Activated naive CD4-positive, alpha-beta T cell treated with anti-CD3 and anti-CD28 coated beads, Interleukin-2, amount 50 U/mL, for 24 hours (primary cell): Measurements from ENCODE around the gene CDC14B.

ENCODE experiments used
- H3K27ac Mint-ChIP-seq: one replicate; pipeline ENCODE4 v1.8.0; 2021; ENCODE audit warnings: mild to moderate bottlenecking, mixed read lengths
- H3K27me3 Mint-ChIP-seq: one replicate; pipeline ENCODE4 v1.8.0; 2021; ENCODE audit warnings: mixed read lengths
- H3K36me3 Mint-ChIP-seq: one replicate; pipeline ENCODE4 v1.8.0; 2021; ENCODE audit warnings: mixed read lengths
- H3K4me1 Mint-ChIP-seq: one replicate; pipeline ENCODE4 v1.8.0; 2021; ENCODE audit warnings: mixed read lengths
- H3K4me3 Mint-ChIP-seq: one replicate; pipeline ENCODE4 v1.8.0; 2021; ENCODE audit warnings: mild to moderate bottlenecking, mixed read lengths
- H3K9me3 Mint-ChIP-seq: one replicate; pipeline ENCODE4 v1.8.0; 2021; ENCODE audit warnings: mixed read lengths

The CDC14B gene

GRCh38 chr9:96494215-96494800, 125.3 kb downstream of the CDC14B start:
- H3K27ac Mint-ChIP-seq = no peak overlapping the region
- H3K9me3 Mint-ChIP-seq = no peaks in the 10 kb centered on the region
- no peaks in the 10 kb centered on the region for H3K27me3 Mint-ChIP-seq
- peaks cover 8% of the 10 kb centered on the region for H3K4me1 Mint-ChIP-seq
- H3K4me3 Mint-ChIP-seq = no peak overlapping the region
- H3K36me3 Mint-ChIP-seq = peaks cover 5% of the 10 kb centered on the region

GRCh38 chr9:96493757-96494156, 125.9 kb downstream of the CDC14B start:
- Mint-ChIP-seq H3K36me3 (peaks cover 5% of the 10 kb centered on the region), H3K27me3 (no peaks in the 10 kb centered on the region), H3K4me1 (peaks cover 8% of the 10 kb centered on the region), H3K9me3 (no peaks in the 10 kb centered on the region), H3K27ac (no peak overlapping the region), H3K4me3 (no peak overlapping the region)

- Mint-ChIP-seq H3K27me3 (no peaks in the 10 kb centered on the region), H3K36me3 (peaks cover 5% of the 10 kb centered on the region), H3K9me3 (no peaks in the 10 kb centered on the region), H3K4me3 (no peak overlapping the region), H3K4me1 (peaks cover 8% of the 10 kb centered on the region), H3K27ac (no peak overlapping the region)
Measured at GRCh38 chr9:96492993-96493531, 126.6 kb downstream of the CDC14B start.

- no peak overlapping the region for H3K4me3 Mint-ChIP-seq
- H3K4me1 Mint-ChIP-seq = peaks cover 8% of the 10 kb centered on the region
- no peaks in the 10 kb centered on the region for H3K9me3 Mint-ChIP-seq
- peaks cover 9% of the 10 kb centered on the region for H3K36me3 Mint-ChIP-seq
- peak overlapping the region; percentile 95 for H3K27ac Mint-ChIP-seq
- no peaks in the 10 kb centered on the region for H3K27me3 Mint-ChIP-seq
Measured at GRCh38 chr9:96491880-96492525, 127.6 kb downstream of the CDC14B start.

- Mint-ChIP-seq H3K4me3 (no peak overlapping the region), H3K9me3 (no peaks in the 10 kb centered on the region), H3K27ac (peak overlapping the region; percentile 95), H3K4me1 (peaks cover 8% of the 10 kb centered on the region), H3K27me3 (no peaks in the 10 kb centered on the region), H3K36me3 (peaks cover 9% of the 10 kb centered on the region)
Measured at GRCh38 chr9:96491079-96491879, 128.4 kb downstream of the CDC14B start.

GRCh38 chr9:96490534-96491078, 129.0 kb downstream of the CDC14B start:
- Mint-ChIP-seq H3K27me3 (no peaks in the 10 kb centered on the region), H3K27ac (no peak overlapping the region), H3K4me3 (no peak overlapping the region), H3K9me3 (no peaks in the 10 kb centered on the region), H3K36me3 (peaks cover 9% of the 10 kb centered on the region), H3K4me1 (peaks cover 8% of the 10 kb centered on the region)

GRCh38 chr9:96489482-96489979, 130.1 kb downstream of the CDC14B start:
- Mint-ChIP-seq H3K4me1 (peaks cover 8% of the 10 kb centered on the region), H3K9me3 (no peaks in the 10 kb centered on the region), H3K27ac (peak overlapping the region; percentile 66), H3K4me3 (no peak overlapping the region), H3K36me3 (peaks cover 9% of the 10 kb centered on the region), H3K27me3 (no peaks in the 10 kb centered on the region)

- H3K27me3 Mint-ChIP-seq = no peaks in the 10 kb centered on the region
- H3K4me1 Mint-ChIP-seq = peaks cover 11% of the 10 kb centered on the region
- no peaks in the 10 kb centered on the region for H3K9me3 Mint-ChIP-seq
- no peak overlapping the region for H3K4me3 Mint-ChIP-seq
- H3K36me3 Mint-ChIP-seq = peaks cover 11% of the 10 kb centered on the region
- no peak overlapping the region for H3K27ac Mint-ChIP-seq
Measured at GRCh38 chr9:96487949-96488348, 131.7 kb downstream of the CDC14B start.

GRCh38 chr9:96487029-96487396, 132.6 kb downstream of the CDC14B start:
- Mint-ChIP-seq H3K27me3 (no peaks in the 10 kb centered on the region), H3K27ac (peak overlapping the region; percentile 55), H3K4me1 (peaks cover 11% of the 10 kb centered on the region), H3K36me3 (peaks cover 15% of the 10 kb centered on the region), H3K9me3 (no peaks in the 10 kb centered on the region), H3K4me3 (no peak overlapping the region)

GRCh38 chr9:96486386-96487028, 133.1 kb downstream of the CDC14B start:
- H3K27ac Mint-ChIP-seq = no peak overlapping the region
- H3K4me3 Mint-ChIP-seq = no peak overlapping the region
- no peaks in the 10 kb centered on the region for H3K27me3 Mint-ChIP-seq
- H3K9me3 Mint-ChIP-seq = no peaks in the 10 kb centered on the region
- peaks cover 13% of the 10 kb centered on the region for H3K36me3 Mint-ChIP-seq
- H3K4me1 Mint-ChIP-seq = peaks cover 7% of the 10 kb centered on the region

GRCh38 chr9:96485280-96485679, 134.4 kb downstream of the CDC14B start:
- H3K4me1 Mint-ChIP-seq = peaks cover 3% of the 10 kb centered on the region
- peaks cover 13% of the 10 kb centered on the region for H3K36me3 Mint-ChIP-seq
- no peak overlapping the region for H3K27ac Mint-ChIP-seq
- H3K27me3 Mint-ChIP-seq = no peaks in the 10 kb centered on the region
- H3K4me3 Mint-ChIP-seq = no peak overlapping the region
- no peaks in the 10 kb centered on the region for H3K9me3 Mint-ChIP-seq

- Mint-ChIP-seq H3K9me3 (no peaks in the 10 kb centered on the region), H3K4me1 (peaks cover 3% of the 10 kb centered on the region), H3K36me3 (peaks cover 12% of the 10 kb centered on the region), H3K4me3 (no peak overlapping the region), H3K27me3 (no peaks in the 10 kb centered on the region), H3K27ac (no peak overlapping the region)
Measured at GRCh38 chr9:96484521-96484931, 135.1 kb downstream of the CDC14B start.

GRCh38 chr9:96483733-96484390, 135.8 kb downstream of the CDC14B start:
- H3K9me3 Mint-ChIP-seq = no peaks in the 10 kb centered on the region
- no peak overlapping the region for H3K4me3 Mint-ChIP-seq
- H3K4me1 Mint-ChIP-seq = peaks cover 6% of the 10 kb centered on the region
- peak overlapping the region; percentile 79 for H3K27ac Mint-ChIP-seq
- peaks cover 13% of the 10 kb centered on the region for H3K36me3 Mint-ChIP-seq
- no peaks in the 10 kb centered on the region for H3K27me3 Mint-ChIP-seq

- H3K4me3 Mint-ChIP-seq = no peak overlapping the region
- H3K36me3 Mint-ChIP-seq = peaks cover 13% of the 10 kb centered on the region
- H3K4me1 Mint-ChIP-seq = peaks cover 12% of the 10 kb centered on the region
- no peak overlapping the region for H3K27ac Mint-ChIP-seq
- no peaks in the 10 kb centered on the region for H3K9me3 Mint-ChIP-seq
- H3K27me3 Mint-ChIP-seq = no peaks in the 10 kb centered on the region
Measured at GRCh38 chr9:96483197-96483596, 136.4 kb downstream of the CDC14B start.

- Mint-ChIP-seq H3K9me3 (no peaks in the 10 kb centered on the region), H3K4me3 (no peak overlapping the region), H3K36me3 (peaks cover 9% of the 10 kb centered on the region), H3K4me1 (peaks cover 12% of the 10 kb centered on the region), H3K27ac (no peak overlapping the region), H3K27me3 (no peaks in the 10 kb centered on the region)
Measured at GRCh38 chr9:96482476-96482875, 137.2 kb downstream of the CDC14B start.
